ENCODE data around the gene PRKAG2.

The PRKAG2 gene

DNA sequence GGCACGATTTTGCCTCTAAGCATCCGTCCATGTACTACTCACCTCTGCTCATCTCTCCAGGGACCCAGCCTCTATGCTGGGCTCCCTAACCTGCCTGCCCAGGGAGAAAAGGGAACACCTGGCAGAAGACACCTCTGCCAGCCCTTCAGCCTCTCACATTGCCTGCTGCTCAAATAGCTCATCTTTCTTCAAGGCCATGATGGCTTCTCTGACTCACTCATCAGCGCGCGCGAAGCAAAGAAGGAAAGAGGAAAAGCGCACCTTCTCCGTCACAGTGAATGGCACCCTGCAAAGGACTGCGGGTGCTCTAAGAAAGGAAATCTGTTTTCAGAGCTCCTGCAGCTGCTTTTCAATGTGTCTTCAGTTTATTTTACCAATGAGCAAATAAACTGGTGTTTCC, 174.0 kb downstream of the PRKAG2 start:
- Histone ChIP-seq H3K27me3 (0 out of 22 replicates have a peak, but pooled peaks cover 0 to 3% (median 0%) of the 10 kb centered on the region in 11 experiments), H3K4me3 (no peak overlapping the region), H3K36me3 (no peaks in the 10 kb centered on the region), H3K27ac (no peak overlapping the region), H3K4me2 (no peak overlapping the region), H4K20me1 (peaks cover 0 to 50% (median 0%) of the 10 kb centered on the region in 11 experiments; a peak in 5 of 22 replicates), H3K9me3 (replicated peaks in 1 of 11) (no peaks in the 10 kb centered on the region), H3K9ac (no peak overlapping the region), H3K4me1 (peaks cover 31 to 76% (median 56%) of the 10 kb centered on the region in 10 experiments)
- no peak for TF ChIP-seq Cebpa-rat (IDR thresholded peaks at IDR 0.05)

DNA sequence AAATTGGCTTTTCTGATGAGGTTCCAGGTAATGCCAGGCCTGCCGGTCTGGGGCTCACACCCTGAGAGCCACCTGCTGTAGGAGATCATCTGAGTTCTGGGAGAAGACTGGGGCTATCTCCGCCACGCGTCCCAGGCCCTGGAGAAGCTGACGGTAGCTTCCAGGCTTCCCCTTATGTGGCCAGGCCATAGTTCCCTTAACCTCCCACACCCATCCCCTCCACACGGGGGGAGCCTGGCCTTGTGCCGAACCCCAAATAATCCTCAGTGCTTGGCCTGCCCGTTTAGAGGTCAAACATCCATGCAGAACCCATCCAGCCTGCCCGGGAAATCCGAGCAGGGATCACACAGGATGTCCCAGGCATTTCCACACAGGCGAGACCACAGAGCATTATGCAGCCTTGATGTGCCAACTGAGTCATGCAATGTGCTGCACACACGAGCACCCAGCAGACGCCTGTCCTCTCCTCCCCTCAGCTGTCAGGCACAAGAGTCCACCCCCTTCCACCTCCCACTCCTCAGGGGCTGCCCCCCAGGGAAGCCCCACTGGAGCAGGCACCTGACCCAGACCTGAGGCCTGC, 176.2 kb downstream of the PRKAG2 start:
- no peaks in the 10 kb centered on the region for H3K36me3 ChIP-seq
- H3K27ac ChIP-seq, result peak overlapping the region in 7 of 11 experiments; percentile 6 to 59 (median 47); a peak in 8 of 22 replicates
- H3K4me3 ChIP-seq, result no peak overlapping the region
- peak overlapping the region in 4 of 11 experiments; percentile 2 to 55 (median 38); a peak in 2 of 22 replicates for H3K9ac ChIP-seq
- H3K4me1 ChIP-seq, result peaks cover 52 to 83% (median 70%) of the 10 kb centered on the region in 10 experiments
- H3K4me2 ChIP-seq, result peak overlapping the region; percentile 48 to 92 (median 86)
- TF ChIP-seq Cebpa-rat (IDR thresholded peaks at IDR 0.05), result no peak
- no peaks in the 10 kb centered on the region for H3K9me3 ChIP-seq (replicated peaks in 1 of 11)
- H4K20me1 ChIP-seq, result peaks cover 0 to 61% (median 0%) of the 10 kb centered on the region in 11 experiments; a peak in 7 of 22 replicates
- H3K27me3 ChIP-seq, result no peaks in the 10 kb centered on the region

- Histone ChIP-seq H4K20me1 (peaks cover 0 to 63% (median 0%) of the 10 kb centered on the region in 11 experiments; a peak in 7 of 22 replicates), H3K4me3 (0 out of 20 replicates have a peak overlapping the region, but pooled peaks of 1 of the 10 experiments have one; percentile 17), H3K4me1 (peaks cover 52 to 83% (median 70%) of the 10 kb centered on the region in 10 experiments), H3K36me3 (no peaks in the 10 kb centered on the region), H3K9me3 (replicated peaks in 1 of 11) (no peaks in the 10 kb centered on the region), H3K4me2 (peak overlapping the region; percentile 48 to 92 (median 86)), H3K27ac (peak overlapping the region in 7 of 11 experiments; percentile 14 to 59 (median 47); a peak in 10 of 22 replicates), H3K27me3 (no peaks in the 10 kb centered on the region), H3K9ac (peak overlapping the region in 5 of 11 experiments; percentile 2 to 55 (median 26); a peak in 4 of 22 replicates)
- TF ChIP-seq Cebpa-rat (IDR thresholded peaks at IDR 0.05), result peak in 5 of 11 experiments; percentile 6 to 78 (median 21); a peak in 5 of 22 replicates
Measured at GRCh38 chr7:151699928-151700319, 177.0 kb downstream of the PRKAG2 start.

DNA sequence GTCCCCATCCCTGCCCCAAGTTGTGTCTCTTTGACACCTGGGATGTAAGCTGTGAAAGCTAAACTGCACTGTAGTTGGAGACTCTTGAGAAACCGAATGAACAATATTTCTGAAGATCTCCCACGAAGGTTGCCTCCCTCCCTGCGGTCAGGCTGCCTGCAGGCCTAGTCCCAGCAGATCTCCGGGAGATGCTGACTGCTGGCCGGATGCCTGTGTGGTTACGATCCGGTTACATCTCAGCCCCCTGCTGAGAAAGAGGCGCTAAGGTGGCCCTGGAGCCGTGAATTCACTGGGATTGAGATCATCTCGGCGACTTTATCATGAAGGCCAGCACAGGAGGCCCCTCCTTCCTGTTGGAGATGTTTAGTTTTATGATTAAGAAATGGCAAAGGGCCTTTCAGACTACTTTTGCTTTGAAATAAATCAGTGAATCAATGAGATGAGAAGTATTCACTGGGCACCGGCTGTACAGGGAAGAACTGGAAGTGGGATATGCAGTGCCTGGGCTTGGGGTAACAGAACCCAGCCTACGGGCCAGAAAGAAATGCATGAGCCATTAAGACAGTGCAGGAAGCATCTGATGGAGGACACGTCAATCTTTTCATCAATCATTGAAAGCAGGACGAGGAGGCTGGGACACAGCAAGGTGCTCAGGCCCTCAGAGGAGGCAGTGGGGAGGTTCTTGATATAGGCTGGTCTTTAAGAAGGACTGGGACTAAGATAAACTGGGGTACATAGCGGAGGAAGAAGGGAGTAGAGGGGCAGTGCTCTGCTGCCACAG, 177.6 kb downstream of the PRKAG2 start:
- Histone ChIP-seq H4K20me1 (peaks cover 0 to 59% (median 0%) of the 10 kb centered on the region in 11 experiments; a peak in 7 of 22 replicates), H3K4me1 (peaks cover 58 to 83% (median 70%) of the 10 kb centered on the region in 10 experiments), H3K9me3 (replicated peaks in 1 of 11) (no peaks in the 10 kb centered on the region), H3K9ac (peak overlapping the region in 2 of 11 experiments; percentile 19 to 38; a peak in 1 of 22 replicates), H3K4me2 (peak overlapping the region; percentile 48 to 92 (median 86)), H3K27ac (peak overlapping the region in 6 of 11 experiments; percentile 30 to 59 (median 42); a peak in 9 of 22 replicates), H3K4me3 (no peak overlapping the region), H3K36me3 (no peaks in the 10 kb centered on the region), H3K27me3 (no peaks in the 10 kb centered on the region)
- no peak for TF ChIP-seq Cebpa-rat (IDR thresholded peaks at IDR 0.05)

DNA sequence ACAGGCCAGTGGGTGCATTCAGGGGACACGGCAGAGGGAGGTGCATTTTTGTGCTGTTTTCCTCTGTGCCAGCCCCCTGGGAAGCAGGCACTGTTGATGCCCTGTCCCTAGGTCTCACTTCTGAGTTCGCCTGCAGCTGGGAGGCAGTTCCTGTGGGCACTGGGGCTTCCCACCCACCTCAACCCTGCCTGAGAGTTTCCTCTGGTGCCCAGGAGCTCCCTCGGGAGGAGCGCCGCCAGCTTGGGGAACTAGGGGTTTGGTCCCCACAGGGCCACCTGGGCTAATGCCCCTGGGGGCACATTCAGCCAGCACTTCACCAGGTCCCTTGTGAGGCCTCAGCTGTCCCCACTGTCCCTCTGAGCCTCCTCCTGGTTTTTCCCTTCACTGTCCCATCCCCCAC, 179.0 kb downstream of the PRKAG2 start:
- H4K20me1 ChIP-seq, result peaks cover 0 to 54% (median 0%) of the 10 kb centered on the region in 11 experiments; a peak in 6 of 22 replicates
- no peaks in the 10 kb centered on the region for H3K36me3 ChIP-seq
- no peaks in the 10 kb centered on the region for H3K9me3 ChIP-seq (replicated peaks in 1 of 11)
- no peaks in the 10 kb centered on the region for H3K27me3 ChIP-seq
- H3K9ac ChIP-seq, result peak overlapping the region in 2 of 11 experiments; percentile 37 to 39; a peak in 3 of 22 replicates
- peak overlapping the region; percentile 43 to 92 (median 86); a peak in 21 of 22 replicates for H3K4me2 ChIP-seq
- TF ChIP-seq Cebpa-rat (IDR thresholded peaks at IDR 0.05), result no peak
- peaks cover 69 to 95% (median 83%) of the 10 kb centered on the region in 10 experiments for H3K4me1 ChIP-seq
- peak overlapping the region in 4 of 11 experiments; percentile 4 to 59 (median 26); a peak in 4 of 22 replicates for H3K27ac ChIP-seq
- H3K4me3 ChIP-seq, result no peak overlapping the region

- TF ChIP-seq Cebpa-rat (IDR thresholded peaks at IDR 0.05), result no peak
Measured at GRCh38 chr7:151697515-151697895, 179.4 kb downstream of the PRKAG2 start.

GRCh38 chr7:151696721-151697514, 180.0 kb downstream of the PRKAG2 start:
- Histone ChIP-seq H3K27me3 (no peaks in the 10 kb centered on the region), H3K27ac (peak overlapping the region in 1 of 11 experiments; percentile 59; a peak in 2 of 22 replicates), H3K4me1 (peaks cover 75 to 95% (median 90%) of the 10 kb centered on the region in 10 experiments), H3K4me2 (peak overlapping the region; percentile 43 to 92 (median 86); a peak in 21 of 22 replicates), H3K9me3 (replicated peaks in 1 of 11) (no peaks in the 10 kb centered on the region), H3K4me3 (no peak overlapping the region; a peak in 1 of 20 replicates), H3K9ac (peak overlapping the region in 3 of 11 experiments; percentile 29 to 39 (median 37); a peak in 3 of 22 replicates), H3K36me3 (no peaks in the 10 kb centered on the region), H4K20me1 (peaks cover 0 to 51% (median 0%) of the 10 kb centered on the region in 11 experiments; a peak in 6 of 22 replicates)
- no peak for TF ChIP-seq Cebpa-rat (IDR thresholded peaks at IDR 0.05)

More at GRCh38 chr7:151697515-151697895, 179.4 kb downstream of the PRKAG2 start:
- Histone ChIP-seq H3K27me3 (no peaks in the 10 kb centered on the region), H3K9me3 (replicated peaks in 1 of 11) (no peaks in the 10 kb centered on the region), H4K20me1 (peaks cover 0 to 51% (median 0%) of the 10 kb centered on the region in 11 experiments; a peak in 6 of 22 replicates), H3K4me3 (no peak overlapping the region; a peak in 1 of 20 replicates), H3K9ac (peak overlapping the region in 2 of 11 experiments; percentile 37 to 39; a peak in 3 of 22 replicates), H3K36me3 (no peaks in the 10 kb centered on the region), H3K27ac (peak overlapping the region in 4 of 11 experiments; percentile 0 to 59 (median 26); a peak in 4 of 22 replicates), H3K4me1 (peaks cover 74 to 98% (median 87%) of the 10 kb centered on the region in 10 experiments), H3K4me2 (peak overlapping the region; percentile 43 to 92 (median 86); a peak in 21 of 22 replicates)

Data from BLaER1 treated with 17β-estradiol and CSF1 and Interleukin-3, amounts not matched to agents 10 nM and 100 nM (cell line).